Neuronal stem cell (in vitro differentiated cells): ENCODE results near the gene LRRC26.
A peak's percentile ranks its signal among the peaks of the same experiment; 100 is the strongest.

Experiments
- DNase-seq: peaks from one replicate; pipeline ENCODE4 v3.0.0-alpha.2; 2013; ENCODE audit warnings: low spot score
- H2AFZ ChIP-seq: one replicate; pipeline ENCODE4 v1.6.1; 2013; ENCODE audit warnings: mild to moderate bottlenecking, low read length, inconsistent platforms
- H2AK5ac ChIP-seq: 2 replicates; pipeline ENCODE4 v1.6.1; 2013; ENCODE audit warnings: low read depth, mild to moderate bottlenecking, inconsistent platforms, low read length, moderate library complexity, mixed read lengths
- H2BK120ac ChIP-seq: 2 replicates; pipeline ENCODE4 v1.6.1; 2013; ENCODE audit warnings: low read depth, mild to moderate bottlenecking, inconsistent platforms, low read length, moderate library complexity, mixed read lengths
- H2BK12ac ChIP-seq: one replicate; pipeline ENCODE4 v1.6.1; 2013; ENCODE audit warnings: low read length, inconsistent platforms
- H2BK15ac ChIP-seq: 2 replicates; pipeline ENCODE4 v1.6.1; 2013; ENCODE audit warnings: mild to moderate bottlenecking, low read length, inconsistent platforms, mixed read lengths
- H2BK5ac ChIP-seq: one replicate; pipeline ENCODE4 v1.6.1; 2013; ENCODE audit warnings: inconsistent platforms, mild to moderate bottlenecking, low read length, moderate library complexity
- H3K14ac ChIP-seq: one replicate; pipeline ENCODE4 v1.6.1; 2013; ENCODE audit warnings: low read length, inconsistent platforms
- H3K18ac ChIP-seq: 2 replicates; pipeline ENCODE4 v1.6.1; 2013; ENCODE audit warnings: low read length, inconsistent platforms
- H3K23ac ChIP-seq: 2 replicates; pipeline ENCODE4 v1.6.1; 2013; ENCODE audit warnings: low read depth, mild to moderate bottlenecking, mixed read lengths, low read length, inconsistent platforms; ENCODE audit not compliant: poor library complexity
- H3K27ac ChIP-seq: replicated peaks from 3 replicates; pipeline ENCODE4 v1.5.1; 2013; ENCODE audit warnings: low read length, inconsistent platforms
- H3K27me3 ChIP-seq, 3 experiments: 2 replicates each; pipeline ENCODE4 v1.6.1; 2013; ENCODE audit warnings: low read length in 3 of 3, mild to moderate bottlenecking in 2 of 3, inconsistent platforms in 1 of 3, low read depth in 1 of 3, mixed read lengths in 1 of 3, moderate library complexity in 1 of 3; ENCODE audit not compliant: control insufficient read depth in 3 of 3, insufficient read depth in 3 of 3
- H3K36me3 ChIP-seq, 2 donors: replicated peaks in 1 of 2; 2 replicates each; pipeline ENCODE4 v1.6.1; 2013; ENCODE audit warnings: low read length in 2 of 2; ENCODE audit not compliant: control insufficient read depth in 2 of 2, insufficient read depth in 2 of 2
- H3K4ac ChIP-seq: 2 replicates; pipeline ENCODE4 v1.6.1; 2013; ENCODE audit warnings: inconsistent platforms, mild to moderate bottlenecking, low read length, moderate library complexity
- H3K4me1 ChIP-seq, 2 donors: 1 replicate in 1 of 2; 2 replicates in 1 of 2; pipeline ENCODE4 v1.6.1; 2013; ENCODE audit warnings: low read length in 2 of 2, low read depth in 1 of 2; ENCODE audit not compliant: control insufficient read depth in 2 of 2, insufficient read depth in 1 of 2
- H3K4me2 ChIP-seq: one replicate; pipeline ENCODE4 v1.6.1; 2013; ENCODE audit warnings: mild to moderate bottlenecking, low read length, inconsistent platforms; ENCODE audit not compliant: insufficient read depth, poor library complexity, severe bottlenecking
- H3K4me3 ChIP-seq, 2 donors: 2 replicates each; pipeline ENCODE4 v1.5.1; 2013; ENCODE audit warnings: low read length in 2 of 2, mild to moderate bottlenecking in 2 of 2, inconsistent platforms in 1 of 2, moderate library complexity in 1 of 2
- H3K79me1 ChIP-seq: one replicate; pipeline ENCODE4 v1.6.1; 2013; ENCODE audit warnings: low read depth, mild to moderate bottlenecking, inconsistent platforms, low read length, moderate library complexity
- H3K9ac ChIP-seq: one replicate; pipeline ENCODE4 v1.6.1; 2013; ENCODE audit warnings: mild to moderate bottlenecking, low read depth, low read length, inconsistent platforms; ENCODE audit not compliant: poor library complexity
- H3K9me3 ChIP-seq, 2 donors: replicated peaks in 1 of 2; 2 replicates each; pipeline versions ENCODE3 to v1.6.1; 2013; ENCODE audit warnings: low read length in 2 of 2, mild to moderate bottlenecking in 2 of 2, inconsistent platforms in 1 of 2, low read depth in 1 of 2, mixed read lengths in 1 of 2, moderate library complexity in 1 of 2; ENCODE audit not compliant: control insufficient read depth in 2 of 2, insufficient read depth in 1 of 2
- H4K8ac ChIP-seq: one replicate; pipeline ENCODE4 v1.6.1; 2013; ENCODE audit warnings: low read depth, mild to moderate bottlenecking, inconsistent platforms, low read length, moderate library complexity
- H4K91ac ChIP-seq: one replicate; pipeline ENCODE4 v1.6.1; 2013; ENCODE audit warnings: low read length, low read depth, mild to moderate bottlenecking, inconsistent platforms; ENCODE audit not compliant: poor library complexity
- WGBS, 2 donors: extraction: QIAGEN DNeasy Blood & Tissue Kit; methylation state at CpG; one replicate each; pipeline ENCODE4 v1.1.7; 2013; ENCODE audit warnings: missing lambda C conversion rate in 2 of 2, mixed read lengths in 1 of 2; ENCODE audit not compliant: insufficient read length in 2 of 2, insufficient replicate concordance in 1 of 2; ENCODE audit errors: extremely low coverage in 2 of 2; 5-methylcytosine and 5-hydroxymethylcytosine counted together

The LRRC26 gene

DNA sequence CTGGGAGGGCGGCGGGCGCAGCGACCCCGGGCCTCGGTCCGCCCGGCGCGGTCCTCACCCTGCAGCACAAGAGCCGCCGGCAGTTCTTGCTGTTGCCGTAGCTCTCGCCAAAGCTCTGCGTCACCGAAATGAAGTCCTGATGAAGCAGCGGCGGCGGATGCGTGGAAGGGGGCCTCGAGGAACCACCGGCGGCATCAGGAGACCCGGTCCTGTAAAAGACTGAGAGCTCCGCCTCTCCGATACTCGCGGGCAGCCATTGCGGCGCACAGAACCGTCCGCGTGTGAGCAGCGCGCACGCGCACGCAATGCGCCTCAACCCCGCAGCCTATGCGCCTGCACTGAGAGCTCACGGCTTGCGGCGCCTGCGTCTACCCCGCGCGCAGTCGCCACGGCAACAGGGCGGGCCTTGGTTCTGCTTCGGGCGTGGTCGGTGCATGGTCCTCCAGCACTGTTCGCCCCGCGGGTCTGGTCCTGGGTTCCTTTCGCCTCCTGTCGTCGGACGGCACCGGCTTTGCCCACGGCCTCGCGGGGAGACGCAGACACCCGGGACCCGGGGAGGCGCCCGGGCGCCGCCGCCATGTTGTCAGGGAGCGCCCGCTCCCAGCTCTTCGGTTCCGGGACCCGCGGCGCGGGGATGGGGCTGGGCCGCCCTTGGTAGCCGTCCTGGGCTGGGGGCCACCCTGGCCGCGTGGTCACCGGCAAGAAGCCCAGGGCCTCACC, 40.2 kb downstream of the LRRC26 start:
- Histone ChIP-seq H2BK120ac (no peak overlapping the region), H3K4me1 (peaks cover 6 to 15% of the 10 kb centered on the region in 2 donors), H3K27me3 (peaks cover 0 to 6% (median 2%) of the 10 kb centered on the region in 3 experiments), H4K91ac (peak overlapping the region; percentile 56), H3K23ac (peak overlapping the region; percentile 98), H3K4me3 (peak overlapping the region; percentile 91 to 93), H3K9me3 (no peaks in the 10 kb centered on the region), H3K14ac (peak overlapping the region; percentile 72), H4K8ac (peak overlapping the region; percentile 65), H2AK5ac (peak overlapping the region; percentile 97), H2BK5ac (peak overlapping the region; percentile 90), H3K4me2 (peak overlapping the region; percentile 81), H3K18ac (peak overlapping the region; percentile 92), H3K4ac (peak overlapping the region; percentile 93), H3K27ac (no peak overlapping the region), H3K9ac (peak overlapping the region; percentile 99), H2BK15ac (peak overlapping the region; percentile 30), H2BK12ac (no peak overlapping the region), H2AFZ (peak overlapping the region; percentile 98), H3K36me3 (no peaks in the 10 kb centered on the region), H3K79me1 (peaks cover 6% of the 10 kb centered on the region)
- WGBS, 2 donors: no CpG with 5 or more reads among the region's 86 CpGs
- DNase-seq: peak; percentile 83

DNA sequence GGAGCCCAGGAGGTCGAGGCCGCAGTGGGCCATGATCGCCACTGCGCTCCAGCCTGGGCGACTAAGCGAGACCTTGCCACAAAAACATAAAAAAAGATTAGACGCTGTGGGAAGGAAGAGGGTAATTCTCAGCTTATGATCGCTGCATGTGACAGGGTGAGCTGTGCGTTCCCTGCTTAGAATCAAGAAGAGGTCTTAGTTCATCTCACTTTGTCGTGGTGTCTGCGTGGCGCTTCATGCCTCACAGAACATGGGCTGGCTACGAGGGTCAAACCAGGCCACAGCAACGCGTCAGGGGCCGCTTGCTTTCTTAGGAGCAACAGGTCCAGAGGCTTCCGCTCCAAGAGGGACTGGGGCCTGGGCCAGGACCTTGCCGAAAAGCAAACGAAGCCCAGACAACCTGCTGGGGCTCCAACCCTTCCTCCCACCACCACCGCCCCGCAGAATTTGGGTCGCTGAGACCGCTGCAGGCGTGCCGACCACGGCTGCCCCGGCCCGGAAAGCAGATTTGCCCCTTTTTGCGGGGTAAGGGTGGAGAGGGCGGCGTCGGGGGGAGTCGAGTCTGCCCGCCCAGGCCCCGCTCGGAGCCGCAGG, 40.9 kb downstream of the LRRC26 start:
- Histone ChIP-seq H3K27me3 (peaks cover 0 to 6% (median 2%) of the 10 kb centered on the region in 3 experiments), H3K9me3 (no peaks in the 10 kb centered on the region), H2AFZ (peak overlapping the region; percentile 98), H4K8ac (peak overlapping the region; percentile 67), H2BK15ac (no peak overlapping the region), H3K4me3 (peak overlapping the region; percentile 91 to 93), H3K9ac (peak overlapping the region; percentile 99), H2AK5ac (peak overlapping the region; percentile 97), H3K18ac (peak overlapping the region; percentile 91), H4K91ac (peak overlapping the region; percentile 56), H3K4ac (peak overlapping the region; percentile 93), H2BK120ac (no peak overlapping the region), H2BK12ac (no peak overlapping the region), H3K23ac (peak overlapping the region; percentile 98), H3K36me3 (no peaks in the 10 kb centered on the region), H3K4me2 (peak overlapping the region; percentile 81), H3K27ac (no peak overlapping the region), H3K14ac (peak overlapping the region; percentile 72), H3K4me1 (peaks cover 6 to 15% of the 10 kb centered on the region in 2 donors), H3K79me1 (peaks cover 6% of the 10 kb centered on the region), H2BK5ac (peak overlapping the region; percentile 90)
- no CpG with 5 or more reads among the region's 37 CpGs for WGBS, 2 donors
- DNase-seq: no peak

DNA sequence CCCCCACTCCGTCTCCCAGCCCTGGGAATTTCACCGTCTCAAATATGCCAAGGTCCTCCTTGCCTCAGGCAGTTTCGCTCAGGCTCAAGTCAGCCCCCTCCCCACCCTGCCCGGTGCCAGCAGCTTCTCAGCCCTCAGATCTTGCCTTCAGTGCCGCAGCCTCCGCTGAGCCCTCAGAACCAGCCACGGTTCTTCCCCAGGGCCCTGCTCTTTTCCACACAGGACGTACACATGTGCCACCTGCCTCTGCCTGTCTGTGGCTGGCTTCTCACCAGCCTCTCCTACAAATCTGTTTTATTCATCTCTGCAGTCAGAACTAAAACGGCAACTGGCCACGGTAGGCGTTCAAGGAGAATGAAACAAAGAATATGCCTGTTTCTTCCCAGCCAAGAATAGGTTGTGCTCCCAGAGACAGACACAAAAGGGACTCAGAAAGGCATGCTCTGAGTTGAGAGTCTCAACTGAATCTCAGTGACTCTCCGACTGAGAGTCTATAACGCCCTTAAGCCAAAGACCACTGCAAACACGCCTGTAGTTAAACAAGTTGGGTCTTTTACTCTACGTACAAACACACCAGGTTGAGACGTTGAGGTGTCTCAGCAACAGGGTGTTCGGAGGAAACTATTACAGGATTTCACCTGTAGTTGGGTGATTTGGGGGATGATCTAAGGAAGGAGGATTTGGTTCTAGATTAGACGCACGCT, 41.5 kb downstream of the LRRC26 start:
- H2AFZ ChIP-seq: no peak overlapping the region
- H3K9ac ChIP-seq: no peak overlapping the region
- H4K8ac ChIP-seq: peak overlapping the region; percentile 67
- peak overlapping the region; percentile 97 for H2AK5ac ChIP-seq
- H3K79me1 ChIP-seq: peaks cover 6% of the 10 kb centered on the region
- H2BK120ac ChIP-seq: no peak overlapping the region
- no peak overlapping the region for H2BK15ac ChIP-seq
- H3K18ac ChIP-seq: no peak overlapping the region
- H3K4me1 ChIP-seq: peaks cover 6 to 15% of the 10 kb centered on the region in 2 donors
- no peak for DNase-seq
- no peak overlapping the region for H2BK5ac ChIP-seq
- H4K91ac ChIP-seq: no peak overlapping the region
- H3K23ac ChIP-seq: peak overlapping the region; percentile 4
- no peak overlapping the region for H2BK12ac ChIP-seq
- H3K4me3 ChIP-seq: peak overlapping the region in 1 of 2 donors; percentile 93
- H3K27ac ChIP-seq: no peak overlapping the region
- H3K9me3 ChIP-seq: no peaks in the 10 kb centered on the region
- H3K4ac ChIP-seq: no peak overlapping the region
- H3K27me3 ChIP-seq: peaks cover 0 to 6% (median 2%) of the 10 kb centered on the region in 3 experiments
- peak overlapping the region; percentile 81 for H3K4me2 ChIP-seq
- WGBS, 2 donors: no CpG with 5 or more reads among the region's 19 CpGs
- no peak overlapping the region for H3K14ac ChIP-seq
- H3K36me3 ChIP-seq: no peaks in the 10 kb centered on the region
